Endothelial cell of umbilical vein (primary cell): ENCODE results near the gene KCNJ5. TPM values are rescaled to one million over a fixed set of nuclear protein-coding genes. Genes with fewer than 3 reads are reported as not detected.

Experiments
- BruUV-seq: library from RNA; stranded (reverse); fragments of 400-500 nt; replicated peaks from 2 replicates; lab custom pipeline; 2021; lab: Mats Ljungman, UMichigan
- CTCF ChIA-PET: fragments of 300-600, 350-600 bp; sonication (Branson Sonifier 250); formaldehyde crosslinking; loops from one replicate; lab custom pipeline; 2021; ENCODE audit warnings: antibody characterized with exemption, inconsistent platforms; lab: Charles Lee
- POLR2A ChIA-PET: fragments of 300-600, 350-600 bp; sonication (Branson Sonifier 250); formaldehyde crosslinking; loops from one replicate; lab custom pipeline; 2021; ENCODE audit warnings: antibody characterized with exemption, inconsistent platforms; lab: Charles Lee
- DNase-seq: peaks from one replicate; pipeline ENCODE4 v3.0.0-alpha.2; 2011; ENCODE audit warnings: low read depth, low spot score
- FAIRE-seq: peaks from 2 replicates; lab custom pipeline; 2011; peaks lifted over from hg19 to GRCh38; lab: Jason Lieb, UNC
- H2AFZ ChIP-seq: 2 replicates; pipeline ENCODE4 v1.6.0; 2012; ENCODE audit warnings: low read depth, low read length, control low read depth, inconsistent platforms
- H3K27ac ChIP-seq: 2 replicates; pipeline ENCODE4 v1.5.1; 2011; ENCODE audit warnings: low read depth, mild to moderate bottlenecking, control low read depth, low read length, moderate library complexity; ENCODE audit not compliant: insufficient read depth
- H3K27me3 ChIP-seq, 2 experiments: 2 replicates each; pipeline versions ENCODE4 v1.6.0 to v1.6.1; 2011; ENCODE audit warnings: low read length in 2 of 2, mixed read lengths in 1 of 2; ENCODE audit not compliant: control insufficient read depth in 2 of 2, insufficient read depth in 2 of 2
- H3K36me3 ChIP-seq, 2 experiments: 2 replicates in 1 of 2; 3 replicates in 1 of 2; pipeline ENCODE4 v1.5.1; 2011; ENCODE audit warnings: low read length in 2 of 2, mild to moderate bottlenecking in 1 of 2, moderate library complexity in 1 of 2; ENCODE audit not compliant: control insufficient read depth in 2 of 2, insufficient read depth in 2 of 2; ENCODE audit errors: extremely low read depth in 1 of 2
- H3K4me1 ChIP-seq: 3 replicates; pipeline ENCODE4 v1.5.1; 2011; ENCODE audit warnings: mild to moderate bottlenecking, low read length; ENCODE audit not compliant: control insufficient read depth, insufficient read depth; ENCODE audit errors: extremely low read depth
- H3K4me2 ChIP-seq: 2 replicates; pipeline ENCODE4 v1.6.1; 2011; ENCODE audit warnings: low read length, control low read depth, mixed read lengths; ENCODE audit not compliant: insufficient read depth
- H3K4me3 ChIP-seq, 3 experiments: fragments of 200-600 bp in 1 of 3; sonication (generic), shearing (Covaris generic) in 1 of 3; replicated peaks in 1 of 3; 2 replicates each; pipeline ENCODE4 v1.5.1; 2011 to 2016; ENCODE audit warnings: control low read depth in 3 of 3, low read length in 3 of 3, mild to moderate bottlenecking in 2 of 3, inconsistent platforms in 1 of 3, low read depth in 1 of 3, moderate library complexity in 1 of 3; ENCODE audit not compliant: insufficient read depth in 1 of 3
- H3K79me2 ChIP-seq: 2 replicates; pipeline ENCODE4 v1.6.0; 2012; ENCODE audit warnings: low read length, inconsistent platforms; ENCODE audit not compliant: control insufficient read depth, insufficient read depth
- H3K9ac ChIP-seq: replicated peaks from 2 replicates; pipeline ENCODE3; 2011; ENCODE audit warnings: low read length, control low read depth; ENCODE audit not compliant: insufficient read depth; ENCODE audit errors: extremely low read depth
- H3K9me1 ChIP-seq: replicated peaks from 3 replicates; pipeline ENCODE4 v1.6.0; 2011; ENCODE audit warnings: mild to moderate bottlenecking, low read length; ENCODE audit not compliant: control insufficient read depth, insufficient read depth; ENCODE audit errors: extremely low read depth
- H3K9me3 ChIP-seq: replicated peaks from 2 replicates; pipeline ENCODE4 v1.5.1; 2012; ENCODE audit warnings: low read length, inconsistent platforms; ENCODE audit not compliant: control insufficient read depth, insufficient read depth
- H4K20me1 ChIP-seq: replicated peaks from 2 replicates; pipeline ENCODE3; 2011; ENCODE audit warnings: mild to moderate bottlenecking, low read length; ENCODE audit not compliant: control insufficient read depth, insufficient read depth; ENCODE audit errors: extremely low read depth
- CTCF ChIP-seq, 2 donors: IDR thresholded peaks; 1 replicate in 1 of 2; 2 replicates in 1 of 2; pipeline ENCODE4 v1.5.1; 2011; ENCODE audit warnings: low read length in 2 of 2, mild to moderate bottlenecking in 2 of 2, moderate library complexity in 2 of 2, control low read depth in 1 of 2, inconsistent platforms in 1 of 2, low read depth in 1 of 2; ENCODE audit not compliant: insufficient read depth in 1 of 2; ENCODE audit errors: extremely low read depth in 1 of 2
- EZH2 ChIP-seq: IDR thresholded peaks from 2 replicates; pipeline ENCODE4 v1.6.1; 2012; ENCODE audit warnings: borderline replicate concordance, low read depth, mild to moderate bottlenecking, moderate library complexity, low read length, inconsistent platforms; ENCODE audit not compliant: severe bottlenecking
- FOS ChIP-seq: IDR thresholded peaks from 2 replicates; pipeline ENCODE4 v1.6.1; 2011; ENCODE audit warnings: mild to moderate bottlenecking, low read length, moderate library complexity, borderline replicate concordance; ENCODE audit not compliant: insufficient read depth
- GATA2 ChIP-seq: IDR thresholded peaks from 2 replicates; pipeline ENCODE4 v1.7.0; 2011; ENCODE audit warnings: low read depth, mild to moderate bottlenecking, moderate library complexity, mixed read lengths, low read length; ENCODE audit not compliant: insufficient read length, insufficient read depth
- JUN ChIP-seq: IDR thresholded peaks from 2 replicates; pipeline ENCODE4 v1.6.1; 2011; ENCODE audit warnings: borderline replicate concordance, low read depth; ENCODE audit not compliant: insufficient read length, insufficient read depth
- MYC ChIP-seq: IDR thresholded peaks from one replicate; pipeline ENCODE4 v1.6.1; 2011; ENCODE audit warnings: mild to moderate bottlenecking, low read depth, low read length
- POLR2A ChIP-seq: IDR thresholded peaks from 2 replicates; pipeline ENCODE4 v1.6.1; 2012; ENCODE audit warnings: low read depth, mild to moderate bottlenecking, control low read depth, low read length
- POLR2AphosphoS5 ChIP-seq: IDR thresholded peaks from 2 replicates; pipeline ENCODE4 v1.6.1; 2012; ENCODE audit warnings: low read depth, mild to moderate bottlenecking, control low read depth, low read length, moderate library complexity; ENCODE audit not compliant: insufficient read depth
- dilution Hi-C: fragments of 300-500 bp; cut with MboI; formaldehyde crosslinking; loops from one replicate; pipeline ENCODE4 v1.15.0; 2019; ENCODE audit warnings: low sequenced_read_pairs; ENCODE audit not compliant: extremely low pct_ligation_motif_present
- intact Hi-C: fragments of 100-400 bp; cut with micrococcal nuclease; formaldehyde crosslinking; loops from one replicate; pipeline ENCODE4 v1.10.0; 2022
- polyA plus RNA-seq, 4 experiments: library from polyadenylated mRNA; depleted of rRNA in 3 of 4; stranded (reverse) in 3 of 4; unstranded in 1 of 4; fragments of >200 nt; gene quantifications; 2 replicates each; pipeline versions ENCODE4 v1.2.1 to v1.2.3, GENCODE V29; 2011 to 2012; ENCODE audit warnings: missing spikeins in 1 of 4
- total RNA-seq: library from RNA; stranded (reverse); gene quantifications from 2 replicates; pipeline ENCODE4 v1.2.3, GENCODE V29; 2021
- TF ChIP-seq, protein P1 (sequence below): IDR thresholded peaks from 2 replicates; pipeline ENCODE4 v1.6.1; 2011; ENCODE audit not compliant: insufficient read depth, insufficient read length

The KCNJ5 gene
- total and polyA plus RNA-seq, 2 donors (not counting 3 experiments of a cell fraction or from before 2014, with no cell fraction given): 0.13 TPM; not detected in 1

- ChIA-PET CTCF (interaction anchor here (0.9 to 2.4 kb wide), 3 partner anchors 19 to 52 kb away, joined by 3 to 12 read pairs (median 4); no protein-coding TSS in a partner anchor), POLR2A (no interaction called here)
- BruUV-seq: no TSS peak
- Histone ChIP-seq H3K9ac (no peak overlapping the region), H3K9me3 (no peaks in the 10 kb centered on the region), H3K36me3 (no peaks in the 10 kb centered on the region), H3K9me1 (no peaks in the 10 kb centered on the region), H4K20me1 (no peaks in the 10 kb centered on the region), H3K4me1 (no peaks in the 10 kb centered on the region), H2AFZ (no peak overlapping the region), H3K4me2 (no peak overlapping the region), H3K79me2 (no peaks in the 10 kb centered on the region), H3K27ac (no peak overlapping the region), H3K4me3 (no peak overlapping the region), H3K27me3 (peaks cover 0 to 2% of the 10 kb centered on the region in 2 experiments)
- FAIRE-seq (no peak), DNase-seq (no peak)
- TF ChIP-seq EZH2 (no peak), POLR2AphosphoS5 (no peak), MYC (no peak), GATA2 (no peak), CTCF (IDR thresholded peaks at IDR 0.05; ENCODE audit: extremely low read depth in 1 of 2, insufficient read depth in 1 of 2, low read depth in 1 of 2, low read length in 2 of 2) (no peak), FOS (no peak), POLR2A (no peak), JUN (no peak)
- TF ChIP-seq, protein P1, sequence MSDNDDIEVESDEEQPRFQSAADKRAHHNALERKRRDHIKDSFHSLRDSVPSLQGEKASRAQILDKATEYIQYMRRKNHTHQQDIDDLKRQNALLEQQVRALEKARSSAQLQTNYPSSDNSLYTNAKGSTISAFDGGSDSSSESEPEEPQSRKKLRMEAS: no peak
- intact Hi-C loops: no loop called here
- dilution Hi-C loops: no loop called here
Observed at GRCh38 chr11:128937480-128937879, 46.3 kb downstream of the KCNJ5 start.
